HepG2 (cell line): ENCODE measurements around the gene RAN. TPM values are rescaled to one million over a fixed set of nuclear protein-coding genes. Genes with fewer than 3 reads are reported as not detected.

Experiments
- ATF4 ChIP-seq, 2 experiments: fragments of 450-650 bp in 1 of 2; sonication (generic) in 1 of 2; formaldehyde crosslinking; IDR thresholded peaks; 2 replicates each; pipeline versions ENCODE4 v1.5.0 to v1.8.0; 2020 to 2022; ENCODE audit warnings: mild to moderate bottlenecking in 1 of 2, missing genetic modification reagents in 1 of 2
- CBX5 ChIP-seq: sonication (generic); formaldehyde crosslinking; IDR thresholded peaks from 2 replicates; pipeline ENCODE4 v1.4.0; 2020; ENCODE audit warnings: missing genetic modification reagents, borderline replicate concordance
- CREM ChIP-seq, 2 experiments: sonication (generic) in 1 of 2; formaldehyde crosslinking in 1 of 2; IDR thresholded peaks; 2 replicates each; pipeline versions ENCODE4 v1.4.0 to v1.6.1; 2016 to 2020; ENCODE audit warnings: antibody characterized with exemption in 1 of 2, mild to moderate bottlenecking in 1 of 2, missing genetic modification reagents in 1 of 2
- HMGXB3 ChIP-seq: sonication (generic); formaldehyde crosslinking; IDR thresholded peaks from 2 replicates; pipeline ENCODE4 v1.4.0; 2020; ENCODE audit warnings: missing genetic modification reagents, borderline replicate concordance
- IRX3 ChIP-seq: sonication (generic); formaldehyde crosslinking; IDR thresholded peaks from 2 replicates; pipeline ENCODE4 v1.8.1; 2023; ENCODE audit warnings: mild to moderate bottlenecking, low read depth, missing genetic modification reagents, borderline replicate concordance
- MYPOP ChIP-seq: sonication (generic); formaldehyde crosslinking; IDR thresholded peaks from 2 replicates; pipeline ENCODE4 v1.8.1; 2023; ENCODE audit warnings: mild to moderate bottlenecking, moderate library complexity, missing genetic modification reagents
- PATZ1 ChIP-seq: sonication (generic); formaldehyde crosslinking; IDR thresholded peaks from 2 replicates; pipeline ENCODE4 v1.4.0; 2020; ENCODE audit warnings: missing genetic modification reagents
- RAD21 ChIP-seq: fragments of 450-650 bp; formaldehyde crosslinking; IDR thresholded peaks from 2 replicates; pipeline ENCODE4 v1.5.0; 2020; ENCODE audit warnings: mild to moderate bottlenecking
- RXRB ChIP-seq: IDR thresholded peaks from 2 replicates; pipeline ENCODE4 v1.6.1; 2016; ENCODE audit warnings: borderline replicate concordance, missing genetic modification reagents, missing compliant biosample characterization
- ZBTB37 ChIP-seq: sonication (generic); formaldehyde crosslinking; IDR thresholded peaks from 2 replicates; pipeline ENCODE4 v1.4.0; 2020; ENCODE audit warnings: mild to moderate bottlenecking, missing genetic modification reagents
- ZBTB7B ChIP-seq: sonication (generic); formaldehyde crosslinking; IDR thresholded peaks from 2 replicates; pipeline ENCODE4 v1.4.0; 2020; ENCODE audit warnings: missing genetic modification reagents
- ZFP62 ChIP-seq: sonication (generic); formaldehyde crosslinking; IDR thresholded peaks from 2 replicates; pipeline ENCODE4 v1.4.0; 2020; ENCODE audit warnings: missing genetic modification reagents
- ZNF235 ChIP-seq: sonication (generic); formaldehyde crosslinking; IDR thresholded peaks from 2 replicates; pipeline ENCODE4 v1.8.1; 2023; ENCODE audit warnings: mild to moderate bottlenecking, missing genetic modification reagents, borderline replicate concordance
- ZNF333 ChIP-seq: sonication (generic); formaldehyde crosslinking; IDR thresholded peaks from 2 replicates; pipeline ENCODE4 v1.4.0; 2020; ENCODE audit warnings: mild to moderate bottlenecking, missing genetic modification reagents, borderline replicate concordance
- ZNF75D ChIP-seq: sonication (generic); formaldehyde crosslinking; IDR thresholded peaks from 2 replicates; pipeline ENCODE4 v1.8.1; 2023; ENCODE audit warnings: missing genetic modification reagents, mild to moderate bottlenecking, borderline replicate concordance
- ZSCAN9 ChIP-seq: IDR thresholded peaks from 2 replicates; pipeline ENCODE4 v1.6.1; 2016; ENCODE audit warnings: borderline replicate concordance
- polyA plus RNA-seq, 8 experiments: library from polyadenylated mRNA; depleted of rRNA in 3 of 8; stranded (reverse) in 7 of 8; unstranded in 1 of 8; fragments of >200 nt; fragmentation: Illumina TruSeq in 4 of 8; extraction: Trizol in 4 of 8; gene quantifications; 2 replicates each; pipeline versions ENCODE4 v1.2.1 to v1.2.3, GENCODE V29; 2011 to 2016; ENCODE audit warnings: low read depth in 4 of 8, missing spikeins in 1 of 8, mixed read lengths in 1 of 8; ENCODE audit not compliant: insufficient read depth in 1 of 8
- total RNA-seq, 5 experiments: library from RNA; depleted of rRNA; stranded (reverse); fragments of >200 nt; fragmentation: Illumina TruSeq; extraction: Trizol; gene quantifications; 2 replicates each; pipeline ENCODE4 v1.2.3, GENCODE V29; 2016; ENCODE audit warnings: low read depth in 1 of 5

The RAN gene
- total and polyA plus RNA-seq, 2 of the 13 experiments (the other 11 are each of a cell fraction or from before 2014, with no cell fraction given), result 1,335 to 1,630 TPM

GRCh38 chr12:130916241-130916911, 44.5 kb downstream of the RAN start (continued):
- TF ChIP-seq ZBTB37 (CRISPR knock-in tag), result no peak
- TF ChIP-seq ZSCAN9 (CRISPR knock-in tag), result no peak
- peak in 1 of 2 experiments; percentile 53; a peak in 1 of 4 replicates for TF ChIP-seq ATF4 (CRISPR knock-in tag; IDR thresholded peaks at IDR 0.05)
- TF ChIP-seq RAD21 (CRISPR knock-in tag), result peak; percentile 98
- no peak for TF ChIP-seq ZBTB7B (CRISPR knock-in tag)
- no peak for TF ChIP-seq MYPOP (CRISPR knock-in tag)
- TF ChIP-seq RXRB, result peak; percentile 55; the same call in 1 of the 2 replicates
- 0 out of 2 replicates have a peak, but pooled peaks have one; percentile 54 for TF ChIP-seq HMGXB3 (CRISPR knock-in tag)
- TF ChIP-seq CREM (IDR thresholded peaks at IDR 0.05), result no peak
- TF ChIP-seq CREM (CRISPR knock-in tag; IDR thresholded peaks at IDR 0.05), result no peak
- TF ChIP-seq PATZ1, result peak; percentile 28; the same call in 1 of the 2 replicates
- TF ChIP-seq CBX5, result peak; percentile 48; the same call in 1 of the 2 replicates
- TF ChIP-seq ZNF235 (CRISPR knock-in tag), result no peak
- no peak for TF ChIP-seq IRX3
- no peak for TF ChIP-seq ZNF333
- TF ChIP-seq ZNF75D (CRISPR knock-in tag), result no peak
- no peak for TF ChIP-seq ZFP62
